Germinal center (tissue), 1 donor: Measurements from ENCODE around the gene PIP4K2C.

ENCODE experiments used
- DNase-seq: peaks from one replicate; pipeline ENCODE4 v3.0.0; 2012; ENCODE audit warnings: mixed read lengths, low spot score

Gene PIP4K2C

GRCh38 chr12:57590864-57591781 lies at the start of gene PIP4K2C:
Gene PIP4K2C (plus strand): TSS chr12:57591192. CDS start chr12:57591290, 98 bp downstream.
- peak; percentile 93 for DNase-seq

DNA sequence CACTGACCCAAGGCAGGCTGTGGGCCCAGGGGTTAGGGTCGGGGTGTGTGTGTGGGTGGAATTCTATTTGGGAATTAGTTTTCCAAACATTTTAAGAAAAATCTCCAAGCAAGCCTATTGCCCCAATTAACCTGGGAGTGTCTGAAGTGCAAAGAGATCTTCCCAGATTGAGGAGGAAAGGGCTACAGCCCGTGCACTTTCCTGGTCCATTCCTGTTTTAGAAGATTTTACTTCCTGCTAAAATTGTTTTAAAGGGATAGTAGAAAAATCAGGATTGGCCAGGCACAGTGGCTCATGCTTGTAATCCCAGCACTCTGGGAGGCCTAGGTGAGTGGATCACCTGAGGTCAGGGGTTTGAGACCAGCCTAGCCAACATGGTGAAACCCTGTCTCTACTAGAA lies 49.3 kb upstream of the PIP4K2C start:
- DNase-seq: no peak

GRCh38 chr12:57543581-57543980 lies 47.4 kb upstream of the PIP4K2C start:
- no peak for DNase-seq

DNA sequence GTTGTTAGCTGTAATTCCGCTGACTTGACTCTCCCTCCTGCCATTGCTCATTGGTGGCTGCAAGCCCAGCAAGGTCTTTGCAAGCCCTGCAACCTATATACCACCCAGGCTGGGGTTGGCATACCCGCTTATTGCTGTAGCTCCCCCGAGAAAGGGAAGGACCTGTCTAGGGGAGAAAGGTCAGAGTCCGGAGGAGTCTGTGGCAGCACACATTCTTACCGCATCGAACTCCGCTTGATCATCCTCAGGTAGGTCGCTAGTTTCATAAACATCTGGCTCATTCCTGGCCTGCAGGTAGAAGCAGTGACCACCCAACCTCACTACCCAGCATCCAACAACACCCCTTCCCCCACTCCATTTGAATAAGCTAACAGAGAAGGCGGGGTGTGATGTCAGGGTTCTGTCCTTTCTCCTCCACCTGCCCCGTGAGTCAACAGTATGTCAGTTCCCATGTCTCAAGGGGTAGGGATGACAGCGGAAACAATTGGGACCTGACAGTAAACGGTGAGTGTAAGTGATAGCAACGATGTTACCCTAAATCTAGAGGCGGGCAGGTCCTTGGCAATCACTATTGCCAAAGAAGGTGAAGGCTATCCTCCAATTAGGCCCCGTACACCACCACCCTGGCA lies 45.1 kb upstream of the PIP4K2C start:
- no peak for DNase-seq

- DNase-seq: peak; percentile 95
These were observed 44.3 kb upstream of the PIP4K2C start, which contains the start of gene DCTN2 for GRCh38 chr12:57546438-57547287. Gene DCTN2 (minus strand): TSS chr12:57547192. CDS start chr12:57547063, 129 bp downstream.

DNA sequence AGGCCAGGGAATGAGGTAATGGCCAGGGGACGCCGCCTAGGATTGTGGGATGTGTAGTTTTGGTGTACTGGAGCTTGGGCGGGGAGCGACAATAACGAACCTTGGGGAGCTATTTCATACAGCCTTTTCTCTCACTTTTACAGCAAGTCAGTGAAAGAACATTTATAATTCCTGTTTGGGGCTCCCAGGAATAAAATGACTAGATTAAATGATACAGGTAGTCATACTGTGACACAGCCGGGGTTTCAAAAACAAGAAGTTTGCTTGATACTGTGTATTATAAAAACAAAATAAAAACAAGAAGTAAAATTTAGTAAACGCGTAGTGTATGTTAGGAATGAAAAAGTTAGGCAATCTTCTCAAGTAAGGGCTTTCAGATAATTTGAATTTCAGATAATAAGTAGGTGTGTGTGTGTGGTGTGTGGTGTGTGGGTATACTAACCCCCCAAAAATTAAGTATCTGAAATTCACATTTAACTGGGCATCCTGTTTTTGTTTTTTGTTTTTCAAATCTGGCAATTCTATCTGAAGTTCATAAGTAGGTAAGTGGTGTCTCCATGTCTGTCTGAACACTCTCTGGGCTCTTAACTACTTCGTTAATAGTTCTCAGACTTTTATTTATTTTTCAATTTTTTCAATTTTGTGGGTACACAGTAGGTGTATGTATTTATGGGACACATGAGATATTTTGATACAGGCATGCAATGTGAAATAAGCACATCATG lies 43.5 kb upstream of the PIP4K2C start:
- DNase-seq: no peak

DNA sequence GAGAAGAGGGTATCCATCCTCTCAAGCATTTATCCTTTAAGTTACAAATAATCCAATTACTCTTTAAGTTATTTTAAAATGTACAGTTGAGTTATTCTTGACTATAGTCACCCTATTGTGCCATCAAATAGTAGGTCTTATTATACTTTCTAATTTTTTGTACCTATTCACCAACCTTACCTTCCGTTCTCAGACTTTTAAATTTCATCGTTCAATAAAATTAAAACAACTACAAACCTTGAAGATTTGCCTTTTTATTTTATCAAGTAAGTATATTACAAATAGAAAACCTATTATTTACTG lies 43.0 kb upstream of the PIP4K2C start:
- no peak for DNase-seq

DNA sequence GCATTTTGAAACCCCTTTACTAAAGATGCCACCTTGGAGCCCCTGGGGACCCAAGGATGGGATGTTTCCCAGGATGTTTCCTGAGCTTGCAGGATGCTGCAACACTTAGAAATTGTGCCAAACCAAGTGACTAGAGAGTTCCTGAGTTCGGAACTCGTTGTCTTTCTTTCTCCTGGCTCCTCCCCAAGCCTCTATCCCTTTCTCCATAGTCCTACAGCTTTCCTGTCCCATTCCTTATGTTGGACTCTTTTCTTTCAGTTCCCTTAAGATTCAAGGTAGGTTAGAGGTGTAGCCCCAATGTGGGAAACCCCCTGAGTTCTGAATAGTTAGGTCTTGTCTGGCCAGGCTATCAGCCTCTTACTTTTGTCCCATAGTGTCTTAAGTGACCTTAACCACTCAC lies 42.5 kb upstream of the PIP4K2C start:
- DNase-seq: no peak

GRCh38 chr12:57549203-57549908 lies 41.6 kb upstream of the PIP4K2C start:
- DNase-seq: peak; percentile 19

DNA sequence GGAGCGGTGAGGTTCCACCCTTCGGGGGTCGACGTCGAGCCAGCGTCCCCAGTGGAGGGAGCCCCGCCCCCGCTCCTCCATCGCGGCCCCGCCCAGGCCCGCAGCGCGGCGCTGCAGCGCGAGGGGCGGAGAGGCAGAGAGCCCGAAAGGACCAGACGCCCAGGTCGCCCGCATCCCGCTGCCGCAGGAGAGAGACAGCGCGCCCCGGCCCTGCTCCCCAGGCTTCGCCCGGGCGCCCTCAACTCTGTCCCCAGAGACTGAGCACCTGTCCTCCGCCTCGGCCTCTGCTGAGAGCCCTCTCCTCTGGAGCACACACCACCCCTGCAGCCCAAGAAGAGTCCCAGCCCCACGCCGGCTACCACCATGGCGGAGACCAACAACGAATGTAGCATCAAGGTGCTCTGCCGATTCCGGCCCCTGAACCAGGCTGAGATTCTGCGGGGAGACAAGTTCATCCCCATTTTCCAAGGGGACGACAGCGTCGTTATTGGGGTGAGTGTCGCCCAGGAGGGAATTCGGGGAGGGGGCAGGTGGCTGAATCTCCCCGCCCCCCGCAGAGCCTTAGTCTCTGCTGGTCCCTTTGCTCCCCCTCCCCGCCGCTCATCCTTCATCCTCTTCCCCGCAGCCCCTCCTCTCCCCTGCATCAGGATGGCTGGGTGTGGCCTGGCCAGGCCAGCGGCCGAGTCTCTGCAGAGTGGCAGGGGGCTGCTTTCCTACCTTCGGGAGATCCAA lies 40.9 kb upstream of the PIP4K2C start, which contains the start of gene KIF5A:
Gene KIF5A, plus strand, starts transcription at position 136 of the 732 bp plus-strand sequence. Its CDS starts 228 bp downstream, at position 364.
- DNase-seq: peak; percentile 81

DNA sequence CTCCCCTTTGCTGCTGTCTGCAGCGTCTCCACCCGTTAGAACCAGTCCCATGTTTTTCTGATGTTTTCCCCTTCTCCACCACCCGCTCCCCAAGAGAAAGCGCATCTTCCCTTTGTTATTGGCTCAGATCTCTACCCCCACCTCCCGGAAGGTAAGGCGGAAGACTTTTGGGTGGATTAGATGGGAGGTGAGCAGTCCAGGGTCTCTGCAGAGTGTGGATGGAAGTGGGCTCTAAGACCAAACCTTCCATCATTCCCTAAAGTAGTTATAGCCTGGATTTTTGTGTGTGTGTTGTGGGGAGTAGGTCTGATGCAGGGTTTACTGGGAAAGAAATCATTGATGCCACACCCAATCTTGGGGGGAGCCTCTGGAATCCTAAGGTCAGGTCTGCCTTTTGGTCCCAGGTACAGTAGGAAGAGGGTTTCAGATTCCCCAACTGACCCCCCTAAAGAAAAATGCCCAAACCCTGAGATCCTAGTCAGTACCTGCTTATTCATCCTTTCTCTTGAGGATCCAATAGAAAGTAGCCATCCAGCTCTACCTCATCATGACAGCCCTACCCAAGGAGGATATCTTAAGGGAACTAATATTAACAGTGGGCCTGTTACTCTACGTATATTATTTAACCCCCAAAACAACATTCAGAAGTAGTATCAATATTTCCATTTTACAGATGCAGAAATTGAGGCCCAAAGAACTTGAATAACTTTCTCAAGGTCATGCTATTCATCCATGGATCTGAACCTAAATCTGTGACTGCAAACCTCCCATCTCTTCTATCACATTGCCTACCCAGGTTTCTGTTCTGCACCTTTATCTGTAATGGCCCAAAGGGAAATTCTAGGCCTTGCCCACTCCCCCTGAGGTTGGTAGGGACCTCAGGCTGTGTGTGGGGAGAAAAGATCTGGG lies 40.1 kb upstream of the PIP4K2C start:
- DNase-seq: no peak

GRCh38 chr12:57551637-57552305 lies 39.2 kb upstream of the PIP4K2C start:
- DNase-seq: no peak

- no peak for DNase-seq
These were observed 38.7 kb upstream of the PIP4K2C start for GRCh38 chr12:57552306-57552651.

DNA sequence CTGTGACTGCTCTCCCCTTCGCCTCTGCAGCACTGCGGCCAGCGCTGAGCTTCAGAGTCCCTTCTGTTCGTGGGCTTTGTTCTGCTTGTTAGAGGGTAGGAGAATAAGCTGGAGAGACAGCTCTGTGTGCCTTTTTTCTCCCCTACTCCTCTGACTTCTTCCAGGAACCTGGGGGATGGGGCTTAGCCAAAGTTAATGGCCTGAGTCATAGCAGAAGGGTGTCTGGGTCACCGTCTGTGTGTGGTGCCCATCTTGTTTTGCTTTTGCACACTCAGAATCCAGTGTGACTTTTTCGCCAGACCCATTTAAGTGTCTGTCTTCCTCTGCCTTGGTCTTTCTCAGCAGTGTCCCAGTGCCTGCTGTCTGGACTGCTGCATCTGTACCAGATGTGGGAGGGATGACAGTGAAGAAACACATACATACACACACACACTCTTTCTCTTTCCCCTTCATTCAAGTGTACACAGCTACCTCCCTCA lies 38.1 kb upstream of the PIP4K2C start:
- DNase-seq: no peak

DNA sequence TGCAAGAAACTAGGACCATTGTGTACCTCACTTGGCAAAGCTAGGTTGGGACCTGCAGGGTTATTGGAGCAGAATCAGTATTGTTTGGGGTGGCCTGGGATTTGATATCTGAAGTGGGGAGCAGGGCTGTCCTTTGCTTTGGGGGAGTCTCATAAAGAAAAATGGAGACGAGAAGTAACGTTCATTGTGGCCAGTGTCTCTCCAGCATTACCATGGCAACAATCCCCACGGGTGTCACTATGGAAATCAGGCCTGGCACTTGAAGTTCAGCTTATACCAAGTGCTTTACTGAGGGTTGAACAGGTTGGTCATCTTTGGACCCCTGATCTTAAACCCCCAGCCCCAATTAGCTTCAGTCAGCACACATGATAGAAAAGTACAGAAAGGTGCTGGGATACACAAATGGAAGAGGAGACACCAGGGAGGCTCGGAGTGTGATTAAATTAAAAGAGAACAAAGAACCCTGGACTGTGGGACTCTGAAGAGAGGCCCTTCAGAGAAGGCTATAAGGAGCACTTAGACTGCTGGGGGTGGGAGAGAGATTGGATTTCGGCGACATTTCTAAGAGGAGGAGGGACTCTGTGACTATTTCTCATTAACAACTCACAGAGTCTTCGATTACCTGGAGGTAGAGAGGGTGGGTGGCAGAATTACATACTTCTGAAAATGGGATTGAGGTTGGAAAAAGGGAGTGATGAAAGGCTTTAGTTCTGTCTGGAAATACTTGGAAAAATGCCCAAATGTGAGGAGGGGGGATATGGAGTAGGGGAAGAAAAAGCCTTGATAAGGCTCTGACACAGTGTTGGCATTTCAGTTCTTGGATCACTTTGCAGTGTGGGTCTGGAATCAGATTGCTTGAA lies 37.4 kb upstream of the PIP4K2C start:
- no peak for DNase-seq

DNA sequence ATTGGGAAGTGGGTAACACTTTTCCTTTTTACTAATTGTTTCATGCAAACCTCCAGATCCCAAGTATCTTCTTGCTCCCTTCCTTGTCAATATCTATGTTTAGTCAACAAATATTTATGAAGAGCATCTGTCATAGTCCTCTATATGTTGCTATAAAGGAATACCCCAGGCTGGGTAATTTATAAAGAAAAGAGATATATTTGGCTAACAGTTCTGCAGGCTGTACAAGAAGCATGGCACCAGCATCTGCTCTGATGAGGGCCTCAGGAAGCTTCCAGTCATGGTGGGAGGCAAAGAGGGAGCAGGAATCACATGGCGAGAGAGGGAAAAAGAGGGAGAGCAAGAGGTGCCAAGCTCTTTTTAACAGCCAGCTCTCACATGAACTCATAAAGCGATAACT lies 36.5 kb upstream of the PIP4K2C start:
- DNase-seq: no peak

GRCh38 chr12:57554897-57555296 lies 36.1 kb upstream of the PIP4K2C start:
- DNase-seq: no peak

- no peak for DNase-seq
These were observed 32.1 kb upstream of the PIP4K2C start for GRCh38 chr12:57558864-57559263.
